Neural progenitor cell (in vitro differentiated cells): ENCODE measurements around the gene TAF4. TPM values are rescaled to one million over a fixed set of nuclear protein-coding genes. Genes with fewer than 3 reads are reported as not detected.

Source experiments
- DNase-seq: peaks from one replicate; pipeline ENCODE4 v3.0.0-alpha.2; 2016; ENCODE audit warnings: low spot score
- H2AFZ ChIP-seq: fragments of 200-600 bp; sonication (generic); replicated peaks from 2 replicates; pipeline ENCODE4 v1.6.1; 2016; ENCODE audit warnings: antibody characterized with exemption
- H3F3A ChIP-seq: fragments of 200-600 bp; sonication (generic); 2 replicates; pipeline ENCODE4 v1.6.1; 2016; ENCODE audit warnings: antibody characterized with exemption, low read depth
- H3K27ac ChIP-seq: fragments of 200-600 bp; sonication (generic); 2 replicates; pipeline ENCODE4 v1.5.1; 2016; ENCODE audit warnings: mild to moderate bottlenecking
- H3K27me3 ChIP-seq: fragments of 200-600 bp; sonication (generic); 2 replicates; pipeline ENCODE4 v1.6.1; 2016; ENCODE audit warnings: mild to moderate bottlenecking, moderate library complexity
- H3K36me3 ChIP-seq: fragments of 200-600 bp; sonication (generic); 2 replicates; pipeline ENCODE4 v1.5.1; 2016
- H3K4me1 ChIP-seq: fragments of 200-600 bp; sonication (generic); 2 replicates; pipeline ENCODE4 v1.6.1; 2016; ENCODE audit warnings: mixed run types
- H3K4me2 ChIP-seq: fragments of 200-600 bp; sonication (generic); 2 replicates; pipeline ENCODE4 v1.6.1; 2016
- H3K4me3 ChIP-seq: fragments of 200-600 bp; sonication (generic); 2 replicates; pipeline ENCODE4 v1.5.1; 2016
- H3K79me2 ChIP-seq: fragments of 200-600 bp; sonication (generic); 2 replicates; pipeline ENCODE4 v1.6.1; 2016; ENCODE audit warnings: low read depth
- H3K9ac ChIP-seq: fragments of 200-600 bp; sonication (generic); 2 replicates; pipeline ENCODE4 v1.6.1; 2016
- H3K9me3 ChIP-seq: fragments of 200-600 bp; sonication (generic); 2 replicates; pipeline ENCODE4 v1.5.1; 2016; ENCODE audit warnings: low read depth
- H4K20me1 ChIP-seq: fragments of 200-600 bp; sonication (generic); 2 replicates; pipeline ENCODE4 v1.6.1; 2016; ENCODE audit warnings: low read depth
- H3K27ac Mint-ChIP-seq: 3 replicates; pipeline ENCODE4 v1.8.0; 2021; ENCODE audit warnings: mixed read lengths
- H3K27me3 Mint-ChIP-seq: 2 replicates; pipeline ENCODE4 v1.8.0; 2022; ENCODE audit warnings: low read depth, mild to moderate bottlenecking, inconsistent platforms, moderate library complexity, mixed read lengths; ENCODE audit not compliant: insufficient read depth
- H3K36me3 Mint-ChIP-seq: 3 replicates; pipeline ENCODE4 v1.8.0; 2021; ENCODE audit warnings: mixed read lengths
- H3K4me1 Mint-ChIP-seq: 3 replicates; pipeline ENCODE4 v1.8.0; 2021; ENCODE audit warnings: mixed read lengths
- H3K4me3 Mint-ChIP-seq: 3 replicates; pipeline ENCODE4 v1.8.0; 2021; ENCODE audit warnings: mild to moderate bottlenecking, moderate library complexity, mixed read lengths
- H3K9me3 Mint-ChIP-seq: 3 replicates; pipeline ENCODE4 v1.8.0; 2020; ENCODE audit warnings: mixed read lengths
- EZH2 ChIP-seq: fragments of 200-600 bp; sonication (generic); IDR thresholded peaks from 2 replicates; pipeline ENCODE4 v1.6.1; 2017; ENCODE audit warnings: antibody characterized with exemption, mild to moderate bottlenecking, moderate library complexity
- EZH2phosphoT487 ChIP-seq: fragments of 200-600 bp; sonication (generic); IDR thresholded peaks from 2 replicates; pipeline ENCODE4 v1.6.1; 2017; ENCODE audit warnings: antibody characterized with exemption
- total RNA-seq: library from RNA; depleted of rRNA; stranded (reverse); fragments of >200 nt; gene quantifications from 2 replicates; pipeline ENCODE4 v1.2.3, GENCODE V29; 2015; ENCODE audit warnings: low replicate concordance
- TF ChIP-seq, protein P1 (sequence below): fragments of 200-600 bp; sonication (generic); IDR thresholded peaks from 2 replicates; pipeline ENCODE4 v1.5.1; 2017; ENCODE audit warnings: antibody characterized with exemption, mild to moderate bottlenecking

Gene TAF4
- total RNA-seq, 1 donor from 2014 or later: 9.9 TPM

DNA sequence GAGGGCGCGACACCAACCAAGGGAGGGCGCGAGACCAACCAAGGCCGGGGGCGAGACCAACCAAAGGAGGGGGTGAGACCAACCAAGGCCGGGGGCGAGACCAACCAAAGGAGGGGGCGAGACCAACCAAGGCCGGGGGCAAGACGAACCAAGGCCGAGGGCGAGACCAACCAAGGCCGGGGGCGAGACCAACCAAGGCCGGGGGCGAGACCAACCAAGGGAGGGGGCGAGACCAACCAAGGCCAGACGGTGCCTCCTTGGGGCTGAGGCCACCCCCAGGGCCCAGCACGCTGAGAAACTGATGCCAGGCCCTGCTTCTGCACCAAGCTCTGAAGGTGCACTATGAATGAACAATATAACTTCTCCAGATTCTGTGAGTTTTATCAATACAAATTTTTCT, 87.2 kb downstream of the TAF4 start:
- Histone ChIP-seq H3K9ac (no peak overlapping the region), H3K36me3 (peaks cover 3% of the 10 kb centered on the region)

DNA sequence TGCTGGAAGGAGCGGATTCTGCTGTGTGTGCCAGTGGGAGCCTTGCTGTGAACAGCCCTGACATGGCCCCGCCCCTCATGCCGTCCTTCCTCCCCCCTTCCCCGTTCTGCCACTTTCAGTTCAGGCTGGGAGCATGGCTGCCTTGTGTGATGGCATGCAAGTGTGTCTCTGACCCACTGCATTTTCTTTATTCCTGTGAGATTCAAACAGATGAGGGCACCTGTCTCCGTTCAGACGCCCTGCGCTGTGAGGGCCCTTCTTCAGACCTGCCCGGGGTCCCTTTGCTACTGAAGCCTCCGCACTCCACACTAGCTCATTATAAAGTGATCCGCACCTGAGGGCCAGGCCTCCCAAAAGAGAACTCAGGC, 88.3 kb downstream of the TAF4 start:
- H3K27ac ChIP-seq: no peak overlapping the region
- no peaks in the 10 kb centered on the region for H3K79me2 ChIP-seq
- H3K27ac Mint-ChIP-seq: peak overlapping the region; percentile 60
- no peak overlapping the region for H3K4me2 ChIP-seq
- H2AFZ ChIP-seq: no peak overlapping the region
- no peak for DNase-seq
- H3K4me1 Mint-ChIP-seq: peaks cover 20% of the 10 kb centered on the region
- no peak overlapping the region for H3K4me3 ChIP-seq
- H3K27me3 ChIP-seq: no peaks in the 10 kb centered on the region
- H3K9ac ChIP-seq: no peak overlapping the region
- H3K27me3 Mint-ChIP-seq: peaks cover 2% of the 10 kb centered on the region
- H3K9me3 ChIP-seq: no peaks in the 10 kb centered on the region
- peaks cover 26% of the 10 kb centered on the region for H4K20me1 ChIP-seq
- H3K36me3 ChIP-seq: peaks cover 3% of the 10 kb centered on the region
- H3K4me1 ChIP-seq: peaks cover 7% of the 10 kb centered on the region
- no peak overlapping the region for H3K4me3 Mint-ChIP-seq
- peaks cover 28% of the 10 kb centered on the region for H3K36me3 Mint-ChIP-seq
- no peaks in the 10 kb centered on the region for H3F3A ChIP-seq
- no peaks in the 10 kb centered on the region for H3K9me3 Mint-ChIP-seq
- TF ChIP-seq EZH2 (no peak), EZH2phosphoT487 (no peak)
- TF ChIP-seq, protein P1, sequence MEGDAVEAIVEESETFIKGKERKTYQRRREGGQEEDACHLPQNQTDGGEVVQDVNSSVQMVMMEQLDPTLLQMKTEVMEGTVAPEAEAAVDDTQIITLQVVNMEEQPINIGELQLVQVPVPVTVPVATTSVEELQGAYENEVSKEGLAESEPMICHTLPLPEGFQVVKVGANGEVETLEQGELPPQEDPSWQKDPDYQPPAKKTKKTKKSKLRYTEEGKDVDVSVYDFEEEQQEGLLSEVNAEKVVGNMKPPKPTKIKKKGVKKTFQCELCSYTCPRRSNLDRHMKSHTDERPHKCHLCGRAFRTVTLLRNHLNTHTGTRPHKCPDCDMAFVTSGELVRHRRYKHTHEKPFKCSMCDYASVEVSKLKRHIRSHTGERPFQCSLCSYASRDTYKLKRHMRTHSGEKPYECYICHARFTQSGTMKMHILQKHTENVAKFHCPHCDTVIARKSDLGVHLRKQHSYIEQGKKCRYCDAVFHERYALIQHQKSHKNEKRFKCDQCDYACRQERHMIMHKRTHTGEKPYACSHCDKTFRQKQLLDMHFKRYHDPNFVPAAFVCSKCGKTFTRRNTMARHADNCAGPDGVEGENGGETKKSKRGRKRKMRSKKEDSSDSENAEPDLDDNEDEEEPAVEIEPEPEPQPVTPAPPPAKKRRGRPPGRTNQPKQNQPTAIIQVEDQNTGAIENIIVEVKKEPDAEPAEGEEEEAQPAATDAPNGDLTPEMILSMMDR: no peak

More for the DNA sequence above, 87.2 kb downstream of the TAF4 start:
- Mint-ChIP-seq H3K27me3 (peaks cover 2% of the 10 kb centered on the region), H3K4me3 (no peak overlapping the region), H3K4me1 (peaks cover 20% of the 10 kb centered on the region), H3K9me3 (no peaks in the 10 kb centered on the region), H3K27ac (no peak overlapping the region), H3K36me3 (peaks cover 18% of the 10 kb centered on the region)
- H3F3A ChIP-seq: no peaks in the 10 kb centered on the region
- no peaks in the 10 kb centered on the region for H3K79me2 ChIP-seq
- TF ChIP-seq EZH2 (no peak), EZH2phosphoT487 (no peak)
- TF ChIP-seq, protein P1: no peak
- no peaks in the 10 kb centered on the region for H3K9me3 ChIP-seq
- no peak overlapping the region for H3K4me3 ChIP-seq
- H3K27ac ChIP-seq: no peak overlapping the region
- H3K4me1 ChIP-seq: peaks cover 7% of the 10 kb centered on the region
- H3K27me3 ChIP-seq: no peaks in the 10 kb centered on the region
- DNase-seq: no peak
- no peak overlapping the region for H3K4me2 ChIP-seq
- peaks cover 26% of the 10 kb centered on the region for H4K20me1 ChIP-seq
- H2AFZ ChIP-seq: no peak overlapping the region

DNA sequence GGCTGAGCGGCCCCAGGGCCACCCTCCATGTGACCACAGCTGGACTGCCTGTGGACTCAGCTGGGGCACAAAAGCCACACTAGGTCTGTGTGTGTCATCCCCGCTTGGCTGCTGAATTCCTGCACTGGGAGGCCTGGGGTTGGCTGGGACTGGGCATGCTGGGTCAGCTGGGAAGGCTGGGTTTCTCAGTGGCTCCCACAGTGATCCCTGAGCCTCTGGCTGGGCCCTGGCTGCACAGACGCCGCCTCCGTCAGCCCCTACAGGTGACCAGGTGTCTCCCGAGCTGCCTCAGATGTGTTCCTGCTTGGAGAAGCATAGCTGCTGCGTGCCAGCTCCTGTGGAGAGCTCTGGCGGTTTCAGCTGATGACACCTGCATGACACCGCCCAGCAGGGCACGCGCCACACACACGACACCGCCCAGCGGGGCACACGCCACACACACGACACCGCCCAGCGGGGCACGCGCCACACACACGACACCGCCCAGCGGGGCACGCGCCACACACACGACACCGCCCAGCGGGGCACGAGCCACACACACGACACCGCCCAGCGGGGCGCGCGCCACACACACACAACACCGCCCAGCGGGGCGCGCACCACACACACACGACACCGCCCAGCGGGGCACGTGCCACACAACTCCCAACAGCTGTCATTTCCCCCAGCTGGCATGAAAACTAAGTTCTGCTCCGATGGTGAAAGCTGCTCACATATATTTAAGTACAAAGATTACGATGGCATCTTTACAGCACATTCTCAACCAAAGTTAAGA, 88.8 kb downstream of the TAF4 start:
- H3K9me3 ChIP-seq: no peaks in the 10 kb centered on the region
- H3K9ac ChIP-seq: no peak overlapping the region
- DNase-seq: no peak
- no peaks in the 10 kb centered on the region for H3K79me2 ChIP-seq
- TF ChIP-seq EZH2 (no peak), EZH2phosphoT487 (no peak)
- TF ChIP-seq, protein P1: no peak
- Mint-ChIP-seq H3K36me3 (peaks cover 34% of the 10 kb centered on the region), H3K4me1 (peaks cover 20% of the 10 kb centered on the region), H3K27me3 (peaks cover 2% of the 10 kb centered on the region), H3K4me3 (no peak overlapping the region), H3K9me3 (no peaks in the 10 kb centered on the region), H3K27ac (peak overlapping the region; percentile 60)
- H3K4me1 ChIP-seq: peaks cover 7% of the 10 kb centered on the region
- H3K4me2 ChIP-seq: no peak overlapping the region
- no peaks in the 10 kb centered on the region for H3K27me3 ChIP-seq
- H2AFZ ChIP-seq: no peak overlapping the region
- H3K27ac ChIP-seq: no peak overlapping the region
- peaks cover 26% of the 10 kb centered on the region for H4K20me1 ChIP-seq
- H3K36me3 ChIP-seq: peaks cover 3% of the 10 kb centered on the region
- no peak overlapping the region for H3K4me3 ChIP-seq
- no peaks in the 10 kb centered on the region for H3F3A ChIP-seq
